NT2/D1 (cell line): ENCODE measurements around the gene SLC35B4.
A peak's percentile ranks its signal among the peaks of the same experiment; 100 is the strongest.

ENCODE experiments used
- DNase-seq: peaks from one replicate; pipeline ENCODE4 v3.0.0-alpha.2; 2011; ENCODE audit warnings: low read depth, low spot score
- H3K27me3 ChIP-seq: 2 replicates; pipeline ENCODE4 v1.6.0; 2011; ENCODE audit warnings: mild to moderate bottlenecking; ENCODE audit not compliant: insufficient read length, insufficient read depth
- H3K36me3 ChIP-seq: 2 replicates; pipeline ENCODE4 v1.6.1; 2011; ENCODE audit warnings: mild to moderate bottlenecking, low read length, mixed read lengths; ENCODE audit not compliant: insufficient read depth, insufficient read length
- H3K4me1 ChIP-seq: 2 replicates; pipeline ENCODE4 v1.5.1; 2011; ENCODE audit not compliant: insufficient read depth, insufficient read length
- H3K4me3 ChIP-seq: 2 replicates; pipeline ENCODE4 v1.5.1; 2011; ENCODE audit warnings: low read depth; ENCODE audit not compliant: insufficient read length
- H3K9ac ChIP-seq: 2 replicates; pipeline ENCODE4 v1.6.0; 2011; ENCODE audit warnings: low read depth; ENCODE audit not compliant: insufficient read length
- H3K9me3 ChIP-seq: 2 replicates; pipeline ENCODE4 v1.5.1; 2011; ENCODE audit warnings: mild to moderate bottlenecking, low read length; ENCODE audit not compliant: insufficient read depth
- SUZ12 ChIP-seq: IDR thresholded peaks from 2 replicates; pipeline ENCODE4 v1.6.1; 2011; ENCODE audit not compliant: insufficient read length, insufficient read depth; ENCODE audit errors: extremely low read depth
- YY1 ChIP-seq: IDR thresholded peaks from 2 replicates; pipeline ENCODE4 v1.6.1; 2011; ENCODE audit not compliant: insufficient read length, insufficient read depth
- ZNF274 ChIP-seq: IDR thresholded peaks from 2 replicates; pipeline ENCODE4 v1.6.1; 2011; ENCODE audit warnings: mild to moderate bottlenecking, low read depth, low read length

Gene SLC35B4

GRCh38 chr7:134316539-134317344 is at the start of gene SLC35B4:
TSS of gene SLC35B4 (minus strand) at chr7:134316930. CDS start at chr7:134316751, 179 bp downstream.
- Histone ChIP-seq H3K4me3 (peak within 1 kb of the TSS; percentile 79), H3K9me3 (no peaks in the 10 kb centered on the region), H3K4me1 (no peaks in the 10 kb centered on the region), H3K27me3 (peaks cover 6% of the 10 kb centered on the region), H3K9ac (peak within 1 kb of the TSS; percentile 88), H3K36me3 (peaks cover 7% of the 10 kb centered on the region)
- no peak for TF ChIP-seq ZNF274
- TF ChIP-seq SUZ12, result no peak
- no peak for TF ChIP-seq YY1
- DNase-seq, result peak; percentile 97

GRCh38 chr7:134366481-134366880 is 49.8 kb upstream of the SLC35B4 start:
- no peak for TF ChIP-seq YY1
- TF ChIP-seq SUZ12, result no peak
- TF ChIP-seq ZNF274, result no peak
- Histone ChIP-seq H3K9ac (no peak overlapping the region), H3K4me3 (no peak overlapping the region), H3K9me3 (no peaks in the 10 kb centered on the region), H3K27me3 (no peaks in the 10 kb centered on the region), H3K36me3 (no peaks in the 10 kb centered on the region), H3K4me1 (no peaks in the 10 kb centered on the region)
- no peak for DNase-seq

- H3K9me3 ChIP-seq, result no peaks in the 10 kb centered on the region
- DNase-seq, result no peak
- H3K27me3 ChIP-seq, result no peaks in the 10 kb centered on the region
- TF ChIP-seq SUZ12, result no peak
- no peak for TF ChIP-seq YY1
- no peak for TF ChIP-seq ZNF274
- no peaks in the 10 kb centered on the region for H3K4me1 ChIP-seq
- no peak overlapping the region for H3K4me3 ChIP-seq
- no peak overlapping the region for H3K9ac ChIP-seq
- no peaks in the 10 kb centered on the region for H3K36me3 ChIP-seq
Observed at GRCh38 chr7:134365341-134366054, 48.8 kb upstream of the SLC35B4 start.

- no peaks in the 10 kb centered on the region for H3K9me3 ChIP-seq
- H3K4me1 ChIP-seq, result no peaks in the 10 kb centered on the region
- no peak for DNase-seq
Observed at GRCh38 chr7:134364619-134365037, 47.9 kb upstream of the SLC35B4 start.

GRCh38 chr7:134362587-134363483 is 46.1 kb upstream of the SLC35B4 start:
- Histone ChIP-seq H3K27me3 (no peaks in the 10 kb centered on the region), H3K36me3 (no peaks in the 10 kb centered on the region), H3K4me3 (no peak overlapping the region), H3K4me1 (no peaks in the 10 kb centered on the region), H3K9ac (no peak overlapping the region), H3K9me3 (no peaks in the 10 kb centered on the region)
- DNase-seq, result no peak
- TF ChIP-seq YY1 (no peak), SUZ12 (no peak), ZNF274 (no peak)

More at GRCh38 chr7:134364619-134365037, 47.9 kb upstream of the SLC35B4 start:
- Histone ChIP-seq H3K27me3 (no peaks in the 10 kb centered on the region), H3K9ac (no peak overlapping the region), H3K4me3 (no peak overlapping the region), H3K36me3 (no peaks in the 10 kb centered on the region)
- TF ChIP-seq SUZ12 (no peak), ZNF274 (no peak), YY1 (no peak)

GRCh38 chr7:134359787-134360432 is 43.2 kb upstream of the SLC35B4 start:
- no peak for DNase-seq
- no peak overlapping the region for H3K9ac ChIP-seq
- no peaks in the 10 kb centered on the region for H3K4me1 ChIP-seq
- no peaks in the 10 kb centered on the region for H3K36me3 ChIP-seq
- TF ChIP-seq ZNF274 (no peak), YY1 (no peak), SUZ12 (no peak)
- H3K27me3 ChIP-seq, result no peaks in the 10 kb centered on the region
- H3K9me3 ChIP-seq, result no peaks in the 10 kb centered on the region
- no peak overlapping the region for H3K4me3 ChIP-seq
